Measurements from ENCODE around the gene PEX26. TPM values are rescaled to one million over a fixed set of nuclear protein-coding genes. Genes with fewer than 3 reads are reported as not detected.

The PEX26 gene
- 0.40 and 1.6 TPM in 2 replicates for polyA plus RNA-seq

DNA sequence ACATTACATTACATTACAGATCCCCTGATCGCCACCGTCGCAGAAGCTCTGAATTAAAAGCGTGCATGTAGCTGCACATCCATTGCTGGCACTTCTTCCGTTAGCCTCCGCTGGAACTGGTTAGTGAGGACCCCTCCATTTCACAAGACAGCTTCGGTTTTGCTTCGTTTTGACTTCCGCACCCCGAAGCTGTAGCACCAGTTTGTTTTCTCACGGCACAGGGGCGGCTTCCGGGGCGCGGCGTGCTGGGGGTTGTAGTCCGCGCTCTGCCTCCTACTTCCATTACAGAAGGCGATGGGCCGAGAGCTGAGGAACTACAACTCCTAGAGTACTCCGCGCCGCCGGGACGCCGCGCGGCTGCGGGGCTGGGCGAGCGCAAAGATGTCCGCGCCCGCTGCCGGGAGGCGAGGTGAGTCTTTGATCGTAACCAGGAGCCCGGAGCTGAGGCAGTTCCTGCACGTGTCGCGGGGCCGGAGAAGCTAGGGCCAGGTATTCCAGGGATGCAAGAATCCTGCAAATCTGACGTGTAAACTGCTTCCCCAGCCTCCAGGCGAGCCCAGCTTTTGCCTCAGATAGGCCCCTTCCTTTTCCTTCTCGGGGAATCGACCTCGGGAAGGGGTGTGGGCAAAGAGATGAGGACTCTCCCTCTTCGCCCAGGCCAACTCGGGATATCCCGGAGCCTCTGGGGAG, at the start of gene PEX26:
TSS of gene PEX26 (plus strand) at position 352 of the 690 bp plus-strand sequence. CDS start 387 bp downstream, outside the sequence.

DNA sequence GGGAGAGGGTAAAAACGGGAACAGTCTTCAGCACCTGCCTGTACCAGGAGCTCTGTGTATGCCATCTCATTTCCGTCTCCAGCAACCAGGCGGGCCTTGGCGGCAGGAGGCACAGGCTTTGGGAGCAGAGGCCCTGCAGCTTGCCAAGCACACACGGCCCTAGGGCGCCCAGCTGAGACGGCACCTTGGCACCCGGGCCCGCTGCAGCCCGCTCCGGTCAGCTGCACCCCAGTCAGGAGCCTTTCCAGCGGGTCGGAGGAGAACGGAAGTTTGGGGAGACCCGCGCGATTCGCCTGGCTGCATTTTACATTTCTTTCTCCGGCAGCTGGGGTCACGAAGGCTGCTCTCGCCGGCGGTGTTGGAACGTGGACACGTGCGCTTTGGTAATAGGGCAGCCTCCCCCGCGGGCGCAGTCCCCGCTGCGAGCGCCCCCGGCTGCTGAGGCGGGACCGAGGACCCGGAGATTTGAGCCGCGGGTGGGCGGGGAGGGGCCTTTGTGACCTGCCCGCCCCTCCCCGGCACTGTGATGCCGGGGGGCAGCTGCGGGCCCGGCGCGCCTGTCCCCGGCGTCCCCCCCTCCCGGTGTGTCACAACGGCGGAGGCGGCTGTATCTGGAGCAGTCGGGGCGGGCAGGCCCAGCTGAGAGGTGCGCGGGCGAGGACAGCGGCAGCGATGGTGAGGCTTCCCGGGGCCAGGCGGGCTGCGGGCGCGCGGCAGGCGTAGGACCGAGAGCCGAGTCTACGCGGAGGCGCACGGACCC, 32.6 kb downstream of the PEX26 start, which contains the start of gene TUBA8:
TSS of gene TUBA8 (plus strand) at position 616 of the 760 bp plus-strand sequence. CDS start at position 673, 57 bp downstream.

Other genes with a start within 250 kb of the PEX26 start
- gene MICAL3, start 53.4 kb upstream of the PEX26 start, polyA plus RNA-seq = 9.4 and 11.9 TPM in 2 replicates
- gene TUBA8, start 32.8 kb downstream of the PEX26 start, polyA plus RNA-seq = 56.8 and 71.9 TPM in 2 replicates
- 0.82 TPM in 1 of 2 replicates, not detected in the other for gene USP18, start 72.2 kb downstream of the PEX26 start, polyA plus RNA-seq